Fibroblast of villous mesenchyme (primary cell): ENCODE data around the gene CC2D2A. TPM values are rescaled to one million over a fixed set of nuclear protein-coding genes. Genes with fewer than 3 reads are reported as not detected.

ENCODE experiments used
- DNase-seq: peaks from one replicate; pipeline ENCODE4 v3.0.0-alpha.2; 2010; ENCODE audit warnings: low read depth
- H3K4me3 ChIP-seq: 2 replicates; pipeline ENCODE4 v1.5.1; 2011; ENCODE audit warnings: low read depth, mild to moderate bottlenecking, low read length
- CTCF ChIP-seq: IDR thresholded peaks from 2 replicates; pipeline ENCODE4 v1.5.1; 2012; ENCODE audit warnings: low read depth, mild to moderate bottlenecking, low read length; ENCODE audit not compliant: insufficient read depth
- total RNA-seq: library from RNA; depleted of rRNA; stranded (reverse); fragments of >200 nt; gene quantifications from 2 replicates; pipeline ENCODE4 v1.2.3, GENCODE V29; 2012

The CC2D2A gene
- total RNA-seq, 1 donor, result 23.7 TPM

- DNase-seq, result no peak
- H3K4me3 ChIP-seq, result no peak overlapping the region
- no peak for TF ChIP-seq CTCF
These were observed 88.9 kb downstream of the CC2D2A start for GRCh38 chr4:15558561-15558960.

GRCh38 chr4:15562114-15562513, 92.4 kb downstream of the CC2D2A start:
- TF ChIP-seq CTCF, result no peak
- DNase-seq, result no peak
- H3K4me3 ChIP-seq, result no peak overlapping the region

- DNase-seq, result no peak
These were observed 92.9 kb downstream of the CC2D2A start for GRCh38 chr4:15562623-15563022.

GRCh38 chr4:15563871-15564270, 94.2 kb downstream of the CC2D2A start:
- DNase-seq, result no peak

More at GRCh38 chr4:15562623-15563022, 92.9 kb downstream of the CC2D2A start:
- no peak overlapping the region for H3K4me3 ChIP-seq
- TF ChIP-seq CTCF, result no peak

GRCh38 chr4:15568821-15569220, 99.1 kb downstream of the CC2D2A start:
- no peak overlapping the region for H3K4me3 ChIP-seq
- no peak for TF ChIP-seq CTCF
- DNase-seq, result no peak

More at GRCh38 chr4:15563871-15564270, 94.2 kb downstream of the CC2D2A start:
- H3K4me3 ChIP-seq, result no peak overlapping the region
- TF ChIP-seq CTCF, result no peak

GRCh38 chr4:15569746-15570145, 100.1 kb downstream of the CC2D2A start:
- TF ChIP-seq CTCF, result no peak
- no peak overlapping the region for H3K4me3 ChIP-seq
- no peak for DNase-seq

GRCh38 chr4:15575966-15576365, 106.3 kb downstream of the CC2D2A start:
- peak; percentile 30 for DNase-seq
- H3K4me3 ChIP-seq, result no peak overlapping the region
- TF ChIP-seq CTCF, result no peak
